Neural cell (in vitro differentiated cells): ENCODE data around the gene ME2.

Experiments
- POLR2AphosphoS5 ChIP-seq: IDR thresholded peaks from 2 replicates; pipeline ENCODE4 v1.6.1; 2012
- SMC3 ChIP-seq: fragments of 450-650 bp; conservative IDR thresholded peaks from 2 replicates; pipeline ENCODE4 v1.6.1; 2014; ENCODE audit warnings: antibody characterized with exemption, mild to moderate bottlenecking, moderate library complexity; ENCODE audit not compliant: poor library complexity
- TF ChIP-seq, protein P1 (sequence below): fragments of 450-650 bp; IDR thresholded peaks from 2 replicates; pipeline ENCODE4 v1.5.1; 2014; ENCODE audit warnings: antibody characterized with exemption, mild to moderate bottlenecking, moderate library complexity; ENCODE audit not compliant: poor library complexity, severe bottlenecking

- TF ChIP-seq, protein P1, sequence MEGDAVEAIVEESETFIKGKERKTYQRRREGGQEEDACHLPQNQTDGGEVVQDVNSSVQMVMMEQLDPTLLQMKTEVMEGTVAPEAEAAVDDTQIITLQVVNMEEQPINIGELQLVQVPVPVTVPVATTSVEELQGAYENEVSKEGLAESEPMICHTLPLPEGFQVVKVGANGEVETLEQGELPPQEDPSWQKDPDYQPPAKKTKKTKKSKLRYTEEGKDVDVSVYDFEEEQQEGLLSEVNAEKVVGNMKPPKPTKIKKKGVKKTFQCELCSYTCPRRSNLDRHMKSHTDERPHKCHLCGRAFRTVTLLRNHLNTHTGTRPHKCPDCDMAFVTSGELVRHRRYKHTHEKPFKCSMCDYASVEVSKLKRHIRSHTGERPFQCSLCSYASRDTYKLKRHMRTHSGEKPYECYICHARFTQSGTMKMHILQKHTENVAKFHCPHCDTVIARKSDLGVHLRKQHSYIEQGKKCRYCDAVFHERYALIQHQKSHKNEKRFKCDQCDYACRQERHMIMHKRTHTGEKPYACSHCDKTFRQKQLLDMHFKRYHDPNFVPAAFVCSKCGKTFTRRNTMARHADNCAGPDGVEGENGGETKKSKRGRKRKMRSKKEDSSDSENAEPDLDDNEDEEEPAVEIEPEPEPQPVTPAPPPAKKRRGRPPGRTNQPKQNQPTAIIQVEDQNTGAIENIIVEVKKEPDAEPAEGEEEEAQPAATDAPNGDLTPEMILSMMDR, result no peak
- TF ChIP-seq POLR2AphosphoS5, result no peak
- no peak for TF ChIP-seq SMC3
These were observed 98.3 kb downstream of the ME2 start for GRCh38 chr18:50977037-50977760.
